MM.1S (cell line): ENCODE results near the gene RIPPLY3.

Experiments used
- CTCF ChIP-seq: fragments of 300-600 bp; sonication (generic); IDR thresholded peaks from 2 replicates; pipeline ENCODE4 v1.5.1; 2016; ENCODE audit warnings: antibody characterized with exemption, low read length, mixed read lengths
- EZH2phosphoT487 ChIP-seq: fragments of 300-600 bp; sonication (generic); IDR thresholded peaks from 2 replicates; pipeline ENCODE4 v1.6.1; 2018; ENCODE audit warnings: antibody characterized with exemption, low read length

DNA sequence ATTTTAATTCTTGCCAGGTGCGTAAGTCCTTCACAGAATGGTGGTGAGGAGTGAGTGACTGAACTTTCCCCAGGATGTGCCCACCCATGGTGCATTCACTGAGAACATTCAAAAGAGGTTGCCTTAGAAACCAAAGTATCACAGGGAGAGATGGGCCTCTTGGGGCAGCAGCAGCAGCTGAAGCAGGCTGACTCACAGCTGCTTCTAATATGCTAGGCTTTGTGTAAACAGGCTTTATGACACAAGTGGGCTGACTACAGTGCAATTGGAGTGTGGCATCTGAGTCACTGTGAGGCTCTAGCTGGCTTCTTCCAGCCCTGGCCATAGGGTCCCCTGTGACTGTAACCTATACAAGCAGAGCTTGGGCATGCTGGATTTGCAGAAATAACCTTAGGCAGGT is 53.8 kb downstream of the RIPPLY3 start:
- TF ChIP-seq CTCF = no peak
- TF ChIP-seq EZH2phosphoT487 = no peak
